Body of pancreas (tissue), 4 donors: ENCODE measurements around the gene INAFM1.

Experiments used
- CTCF ChIP-seq, 7 experiments: fragments of 450-650 bp in 4 of 7; fragments of 200-600 bp in 3 of 7; sonication (generic) in 3 of 7; IDR thresholded peaks; one replicate each; pipeline ENCODE4 v1.5.1; 2016 to 2019; ENCODE audit warnings: antibody characterized with exemption in 7 of 7
- POLR2A ChIP-seq, 3 donors: fragments of 450-650 bp; IDR thresholded peaks; one replicate each; pipeline ENCODE4 v1.6.1; 2016; ENCODE audit warnings: antibody characterized with exemption in 3 of 3, mild to moderate bottlenecking in 2 of 3

DNA sequence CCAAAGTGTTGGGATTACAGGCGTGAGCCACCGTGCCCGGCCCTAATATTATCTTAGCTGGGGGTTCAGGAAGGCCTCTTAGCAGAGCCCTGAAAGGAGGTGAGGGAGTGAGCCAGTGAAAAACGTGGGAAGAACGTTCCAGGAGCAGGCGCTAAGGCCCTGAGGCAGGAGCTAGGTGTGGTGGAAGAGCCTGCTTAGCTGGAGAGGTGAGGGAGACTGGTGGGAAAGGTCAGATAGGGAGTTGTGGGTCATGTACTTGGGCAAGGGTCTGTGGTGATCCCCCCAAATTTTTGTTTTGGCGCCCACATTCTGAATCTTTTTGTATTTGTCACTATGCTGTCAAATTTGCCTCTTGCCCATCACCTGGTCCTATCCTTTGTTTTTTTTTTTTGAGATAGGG is 5.1 kb upstream of the INAFM1 start:
- TF ChIP-seq CTCF (IDR thresholded peaks at IDR 0.05) (no peak), POLR2A (IDR thresholded peaks at IDR 0.05) (no peak)
